H1 (cell line): Measurements from ENCODE around the gene ADD3. TPM values are rescaled to one million over a fixed set of nuclear protein-coding genes. Genes with fewer than 3 reads are reported as not detected.

Experiments used
- HDAC2 ChIP-seq, 2 experiments: fragments of 300-600 bp in 1 of 2; sonication (generic) in 1 of 2; IDR thresholded peaks; 2 replicates each; pipeline ENCODE4 v1.6.1; 2011 to 2012; ENCODE audit warnings: low read depth in 2 of 2, low read length in 2 of 2, mild to moderate bottlenecking in 2 of 2, moderate library complexity in 2 of 2, borderline replicate concordance in 1 of 2, inconsistent platforms in 1 of 2
- RAD21 ChIP-seq, 2 experiments: IDR thresholded peaks in 1 of 2; conservative IDR thresholded peaks in 1 of 2; 2 replicates each; pipeline ENCODE4 v1.6.1; 2011; ENCODE audit warnings: low read depth in 2 of 2, low read length in 2 of 2, improper control_type of control experiment in 1 of 2, inconsistent platforms in 1 of 2, mild to moderate bottlenecking in 1 of 2, moderate library complexity in 1 of 2
- RBBP5 ChIP-seq: IDR thresholded peaks from 2 replicates; pipeline ENCODE4 v1.7.1; 2012; ENCODE audit warnings: low read depth, mild to moderate bottlenecking, inconsistent platforms, low read length, moderate library complexity, borderline replicate concordance
- TAF1 ChIP-seq: IDR thresholded peaks from 2 replicates; pipeline ENCODE4 v1.6.1; 2011; ENCODE audit warnings: mild to moderate bottlenecking, low read depth, low read length
- polyA plus RNA-seq, 7 experiments: library from polyadenylated mRNA; depleted of rRNA in 3 of 7; stranded (reverse) in 5 of 7; unstranded in 2 of 7; fragments of >200 nt in 5 of 7; fragments of 200-250 nt in 2 of 7; gene quantifications; 1 replicate in 5 of 7; 2 replicates in 1 of 7; 4 replicates in 1 of 7; pipeline versions ENCODE4 v1.2.1 to v1.2.3, GENCODE V29; 2011 to 2013; ENCODE audit warnings: missing spikeins in 2 of 7, mixed read lengths in 2 of 7
- total RNA-seq: library from RNA; stranded (reverse); fragmentation: NEBNext Ultra II Directional; extraction: Animal tissue kit (Norgen Biotek cat#: 25700); gene quantifications from 2 replicates; pipeline ENCODE4 v1.2.1, GENCODE V29; 2021

The ADD3 gene
- total and polyA plus RNA-seq, 2 of the 8 experiments (the other 6 are each of a cell fraction or from before 2014, with no cell fraction given) = 44.7 to 85.6 TPM

DNA sequence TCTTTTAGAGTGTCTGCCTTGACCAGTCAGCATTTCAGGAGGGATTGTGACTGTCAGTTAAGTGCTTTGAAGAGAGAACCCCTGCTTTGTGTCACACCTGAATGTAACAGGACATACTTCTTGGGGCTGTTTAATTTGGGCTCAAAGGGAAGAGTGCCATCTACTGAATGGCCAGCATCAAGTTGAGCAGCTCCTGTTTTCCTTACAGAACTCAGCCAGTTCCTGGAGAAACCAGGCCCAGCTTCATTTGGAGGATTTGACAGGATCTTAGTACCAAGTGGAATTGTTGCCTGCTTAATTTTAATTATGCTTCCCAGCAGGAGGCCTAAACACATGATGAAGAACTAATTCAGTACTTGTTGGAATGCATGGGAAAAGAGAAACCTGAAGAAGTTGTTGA lies 8.3 kb downstream of the ADD3 start (continued):
- TF ChIP-seq HDAC2 (IDR thresholded peaks at IDR 0.05; ENCODE audit: borderline replicate concordance in 1 of 2, low read depth in 2 of 2, low read length in 2 of 2) (no peak), TAF1 (no peak), RBBP5 (no peak), RAD21 (IDR thresholded peaks at IDR 0.05 in 1 of 2, conservative IDR thresholded peaks at IDR 0.05 in 1 of 2; ENCODE audit: low read depth in 2 of 2, low read length in 2 of 2) (peak; percentile 61 to 71)
